Subcutaneous abdominal adipose tissue (tissue), 5 donors: ENCODE data around the gene TEKT2.

Experiments
- H3K27ac ChIP-seq: one replicate; pipeline ENCODE4 v1.7.0; 2013; ENCODE audit warnings: low read depth, mild to moderate bottlenecking, inconsistent platforms, low read length, moderate library complexity
- H3K27me3 ChIP-seq, 5 donors: one replicate each; pipeline ENCODE4 v1.7.0; 2013; ENCODE audit warnings: low read length in 5 of 5, inconsistent platforms in 1 of 5; ENCODE audit not compliant: control insufficient read depth in 5 of 5, insufficient read depth in 4 of 5
- H3K36me3 ChIP-seq, 5 donors: one replicate each; pipeline ENCODE4 v1.7.0; 2013; ENCODE audit warnings: low read length in 5 of 5; ENCODE audit not compliant: control insufficient read depth in 5 of 5, insufficient read depth in 5 of 5
- H3K4me1 ChIP-seq, 5 donors: one replicate each; pipeline ENCODE4 v1.7.0; 2013; ENCODE audit warnings: low read length in 5 of 5, mild to moderate bottlenecking in 3 of 5, moderate library complexity in 1 of 5; ENCODE audit not compliant: control insufficient read depth in 5 of 5, insufficient read depth in 5 of 5
- H3K4me3 ChIP-seq, 5 donors: one replicate each; pipeline ENCODE4 v1.7.0; 2013; ENCODE audit warnings: low read length in 5 of 5, low read depth in 1 of 5
- H3K9ac ChIP-seq, 5 donors: one replicate each; pipeline ENCODE4 v1.7.0; 2013; ENCODE audit warnings: low read length in 5 of 5, mild to moderate bottlenecking in 4 of 5, moderate library complexity in 3 of 5
- H3K9me3 ChIP-seq, 5 donors: one replicate each; pipeline ENCODE4 v1.7.0; 2013; ENCODE audit warnings: low read length in 5 of 5; ENCODE audit not compliant: control insufficient read depth in 5 of 5
- donor health status: healthy.
- donor health status: healthy.
- donor health status: healthy.
- donor health status: healthy.
- donor health status: healthy.

TEKT2 gene

DNA sequence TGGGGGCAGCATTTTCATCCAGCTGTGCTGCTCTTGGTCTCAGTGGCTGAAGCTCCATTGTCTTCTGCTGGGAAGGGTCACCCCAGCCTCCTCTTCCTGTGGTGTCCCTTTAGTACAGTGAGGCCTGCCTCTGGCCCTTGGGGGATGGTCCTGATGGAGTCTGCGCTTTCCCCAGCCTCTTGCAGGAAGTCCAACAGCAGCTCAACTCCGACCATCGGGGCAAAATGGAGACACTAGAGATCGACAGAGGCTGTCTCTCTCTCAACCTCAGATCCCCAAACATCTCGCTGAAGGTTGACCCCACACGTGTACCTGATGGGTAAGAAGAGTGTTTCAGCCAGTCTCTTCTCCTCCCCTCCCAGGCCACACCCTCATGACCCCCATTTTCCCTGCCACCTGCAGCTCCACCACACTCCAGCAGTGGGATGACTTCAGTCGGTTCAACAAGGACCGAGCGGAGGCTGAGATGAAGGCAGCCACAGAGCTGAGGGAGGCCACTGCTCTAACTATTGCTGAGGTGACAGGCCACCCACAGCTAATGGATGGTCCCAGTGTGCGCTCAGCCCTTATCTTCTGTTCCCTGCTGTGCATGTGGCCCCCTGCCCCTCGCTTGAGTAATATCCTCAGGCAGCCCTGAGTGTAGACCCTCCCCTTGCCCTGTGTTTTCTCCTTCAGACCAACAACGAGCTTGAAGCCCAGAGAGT is 2.8 kb downstream of the TEKT2 start:
- Histone ChIP-seq H3K4me1 (peaks cover 4 to 41% (median 28%) of the 10 kb centered on the region in 5 donors), H3K4me3 (no peak overlapping the region), H3K36me3 (peaks cover 0 to 9% (median 8%) of the 10 kb centered on the region in 5 donors), H3K9ac (no peak overlapping the region), H3K27me3 (peaks cover 0 to 13% (median 4%) of the 10 kb centered on the region in 5 donors), H3K27ac (no peak overlapping the region), H3K9me3 (no peaks in the 10 kb centered on the region)

DNA sequence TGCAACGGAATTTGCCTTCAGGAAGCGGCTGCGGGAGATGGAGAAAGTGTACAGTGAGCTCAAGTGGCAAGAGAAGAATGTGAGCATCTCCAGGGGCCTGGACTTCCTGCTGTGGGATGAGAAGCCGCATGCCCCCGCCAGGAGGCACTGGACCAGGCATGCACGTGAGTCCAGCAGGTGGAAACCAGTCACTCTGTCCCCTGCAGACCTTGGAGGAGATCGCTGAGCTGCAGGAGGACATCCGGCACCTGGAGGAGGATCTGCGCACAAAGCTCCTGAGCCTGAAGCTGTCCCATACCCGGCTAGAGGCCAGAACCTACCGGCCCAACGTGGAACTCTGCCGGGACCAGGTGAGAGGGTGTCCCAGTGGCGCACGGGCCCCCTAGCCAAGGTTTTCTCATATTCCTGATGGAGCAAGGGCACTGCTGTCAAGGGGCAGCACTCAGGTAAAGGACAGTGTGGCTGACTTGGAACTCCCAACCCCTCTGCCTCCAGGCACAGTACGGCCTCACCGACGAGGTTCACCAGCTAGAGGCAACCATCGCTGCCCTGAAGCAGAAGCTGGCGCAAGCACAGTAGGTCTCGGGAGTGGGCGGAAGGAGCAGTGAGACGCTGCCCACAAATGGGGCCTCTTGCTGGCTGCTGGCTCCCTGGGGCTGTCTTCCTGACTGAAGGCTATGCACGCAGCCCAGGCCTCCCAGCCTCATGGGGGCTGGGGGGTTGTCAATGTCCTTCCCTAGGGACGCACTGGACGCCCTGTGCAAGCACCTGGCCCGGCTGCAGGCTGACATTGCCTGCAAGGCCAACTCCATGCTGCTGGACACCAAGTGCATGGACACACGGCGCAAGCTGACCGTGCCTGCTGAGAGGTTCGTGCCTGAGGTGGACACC is 3.6 kb downstream of the TEKT2 start:
- Histone ChIP-seq H3K27ac (no peak overlapping the region), H3K4me1 (peaks cover 4 to 41% (median 28%) of the 10 kb centered on the region in 5 donors), H3K36me3 (peaks cover 0 to 17% (median 16%) of the 10 kb centered on the region in 5 donors), H3K27me3 (peaks cover 0 to 13% (median 4%) of the 10 kb centered on the region in 5 donors), H3K9ac (no peak overlapping the region), H3K9me3 (no peaks in the 10 kb centered on the region), H3K4me3 (peak overlapping the region in 2 of 5 donors; percentile 19 to 94)

DNA sequence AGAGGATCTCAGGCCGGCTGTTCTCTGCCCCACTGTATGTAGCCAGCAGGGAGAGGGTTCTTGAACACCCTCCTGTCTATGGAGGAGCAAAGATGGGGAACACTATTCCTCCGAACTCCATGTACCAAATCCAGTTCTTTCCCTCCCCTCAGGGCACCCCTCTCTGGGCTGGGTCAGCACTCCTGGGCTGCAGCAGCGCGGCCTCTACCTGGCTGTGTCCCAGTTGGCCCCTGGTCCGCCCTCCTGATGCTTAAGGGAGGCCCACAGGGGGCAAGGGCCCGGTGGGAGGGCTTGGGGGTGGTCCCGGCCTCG is 4.3 kb downstream of the TEKT2 start:
- Histone ChIP-seq H3K36me3 (peaks cover 0 to 24% (median 23%) of the 10 kb centered on the region in 5 donors), H3K9me3 (no peaks in the 10 kb centered on the region), H3K27ac (peak overlapping the region; percentile 92), H3K4me3 (peak overlapping the region; percentile 19 to 96 (median 94)), H3K27me3 (peaks cover 0 to 13% (median 4%) of the 10 kb centered on the region in 5 donors), H3K9ac (peak overlapping the region; percentile 48 to 92 (median 86)), H3K4me1 (peaks cover 4 to 46% (median 32%) of the 10 kb centered on the region in 5 donors)

DNA sequence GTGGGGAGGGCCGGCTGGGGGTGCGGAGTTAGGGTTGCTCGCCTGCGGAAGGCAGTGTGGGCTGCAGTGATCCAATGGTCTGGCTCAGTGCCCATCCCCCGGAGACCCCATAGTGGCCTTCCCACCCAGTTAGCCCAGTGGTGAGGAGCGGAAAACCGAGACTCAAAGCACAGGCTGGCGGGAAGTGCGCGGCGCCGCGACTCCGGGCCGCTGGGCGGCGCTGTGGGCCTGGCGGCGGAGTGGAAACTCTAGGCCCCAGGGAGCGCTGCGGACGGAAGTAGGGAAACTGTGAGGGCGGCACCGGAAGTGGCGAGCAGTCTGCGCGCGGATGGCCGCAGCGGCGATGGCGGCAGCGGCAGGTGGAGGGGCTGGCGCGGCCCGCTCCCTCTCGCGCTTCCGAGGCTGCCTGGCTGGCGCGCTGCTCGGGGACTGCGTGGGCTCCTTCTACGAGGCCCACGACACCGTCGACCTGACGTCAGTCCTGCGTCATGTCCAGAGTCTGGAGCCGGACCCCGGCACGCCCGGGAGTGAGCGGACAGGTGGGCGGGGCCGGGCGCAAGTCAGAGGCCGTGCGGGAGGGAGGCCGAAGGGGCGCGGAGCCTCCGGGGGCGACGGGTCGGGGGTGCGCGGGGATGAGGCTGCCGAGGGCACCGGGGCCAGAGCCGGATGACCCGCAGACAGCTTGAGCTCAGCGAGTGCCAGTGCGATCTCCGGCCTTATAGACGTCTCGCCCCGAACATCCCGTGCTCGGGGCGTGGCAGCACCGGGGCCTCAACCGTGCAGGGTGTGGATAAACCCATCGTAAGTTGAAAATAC is 4.9 kb downstream of the TEKT2 start, which contains the start of gene ADPRS:
TSS of gene ADPRS (plus strand) at position 316 of the 816 bp plus-strand sequence. CDS start at position 329, 13 bp downstream.
- peaks cover 0 to 13% (median 4%) of the 10 kb centered on the region in 5 donors for H3K27me3 ChIP-seq
- H3K27ac ChIP-seq, result peak within 1 kb of the TSS; percentile 92
- H3K9ac ChIP-seq, result peak within 1 kb of the TSS; percentile 48 to 92 (median 86)
- peaks cover 0 to 30% (median 29%) of the 10 kb centered on the region in 5 donors for H3K36me3 ChIP-seq
- peak within 1 kb of the TSS; percentile 92 to 96 (median 94) for H3K4me3 ChIP-seq
- no peaks in the 10 kb centered on the region for H3K9me3 ChIP-seq
- H3K4me1 ChIP-seq, result peaks cover 4 to 48% (median 35%) of the 10 kb centered on the region in 5 donors

DNA sequence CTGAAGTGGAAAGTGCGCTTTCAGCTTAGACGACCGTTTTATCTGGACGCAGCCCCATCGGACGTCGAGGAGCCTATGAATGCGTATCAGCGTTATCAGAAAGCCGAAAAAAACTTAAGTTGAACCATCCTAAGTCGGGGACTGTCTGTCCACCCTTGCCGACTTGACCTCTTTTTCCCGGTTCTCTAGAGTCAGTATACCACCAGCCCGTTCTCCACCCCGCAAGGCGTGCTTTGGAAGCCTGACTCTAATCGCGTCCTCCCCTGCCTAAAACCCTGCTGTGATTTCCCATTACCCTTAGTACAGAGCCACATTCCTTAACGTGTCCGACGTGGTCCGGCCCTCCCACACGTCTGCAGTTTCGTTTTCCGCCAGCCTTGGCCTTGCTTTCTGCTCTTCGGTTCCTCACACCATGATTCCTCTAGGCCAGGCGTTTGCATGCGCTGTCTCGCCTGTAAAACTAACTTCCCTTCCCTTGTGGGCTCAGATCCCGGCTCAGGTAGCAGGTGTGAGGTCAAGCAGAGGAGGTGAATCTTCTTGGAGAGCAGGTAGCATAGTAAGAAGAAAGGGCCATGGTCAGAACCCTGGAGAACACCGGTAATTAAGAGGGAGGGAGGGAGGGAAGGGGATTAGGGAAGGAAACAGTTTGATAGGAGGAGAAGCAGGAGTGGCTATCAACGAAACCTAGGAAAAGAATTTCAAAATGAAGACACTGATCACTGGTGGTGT is 5.7 kb downstream of the TEKT2 start:
- H3K27me3 ChIP-seq, result peaks cover 0 to 7% (median 4%) of the 10 kb centered on the region in 5 donors
- peak overlapping the region; percentile 92 to 96 (median 94) for H3K4me3 ChIP-seq
- peak overlapping the region; percentile 92 for H3K27ac ChIP-seq
- H3K9ac ChIP-seq, result peak overlapping the region; percentile 22 to 92 (median 86)
- no peaks in the 10 kb centered on the region for H3K9me3 ChIP-seq
- peaks cover 0 to 37% (median 36%) of the 10 kb centered on the region in 5 donors for H3K36me3 ChIP-seq
- peaks cover 2 to 48% (median 34%) of the 10 kb centered on the region in 5 donors for H3K4me1 ChIP-seq

DNA sequence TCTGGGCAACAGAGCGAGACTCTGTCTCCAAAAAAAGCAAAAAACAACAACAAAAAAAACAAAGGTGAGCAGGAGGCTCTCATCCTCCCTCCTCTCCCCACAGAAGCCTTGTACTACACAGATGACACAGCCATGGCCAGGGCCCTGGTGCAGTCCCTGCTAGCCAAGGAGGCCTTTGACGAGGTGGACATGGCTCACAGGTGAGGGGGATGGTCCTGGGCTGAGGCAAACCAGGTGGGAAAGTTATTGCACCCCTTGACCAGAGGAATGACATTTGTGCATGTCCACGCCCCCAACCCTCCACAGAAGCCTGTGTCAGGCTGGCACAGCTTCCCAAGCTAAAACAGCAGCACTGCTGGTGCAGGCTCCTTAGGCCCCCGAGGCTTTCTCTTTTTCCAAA is 7.2 kb downstream of the TEKT2 start:
- no peaks in the 10 kb centered on the region for H3K27me3 ChIP-seq
- no peak overlapping the region for H3K4me3 ChIP-seq
- H3K36me3 ChIP-seq, result peaks cover 0 to 49% (median 47%) of the 10 kb centered on the region in 5 donors
- H3K9ac ChIP-seq, result no peak overlapping the region
- H3K9me3 ChIP-seq, result no peaks in the 10 kb centered on the region
- H3K4me1 ChIP-seq, result peaks cover 2 to 59% (median 42%) of the 10 kb centered on the region in 5 donors
- no peak overlapping the region for H3K27ac ChIP-seq

DNA sequence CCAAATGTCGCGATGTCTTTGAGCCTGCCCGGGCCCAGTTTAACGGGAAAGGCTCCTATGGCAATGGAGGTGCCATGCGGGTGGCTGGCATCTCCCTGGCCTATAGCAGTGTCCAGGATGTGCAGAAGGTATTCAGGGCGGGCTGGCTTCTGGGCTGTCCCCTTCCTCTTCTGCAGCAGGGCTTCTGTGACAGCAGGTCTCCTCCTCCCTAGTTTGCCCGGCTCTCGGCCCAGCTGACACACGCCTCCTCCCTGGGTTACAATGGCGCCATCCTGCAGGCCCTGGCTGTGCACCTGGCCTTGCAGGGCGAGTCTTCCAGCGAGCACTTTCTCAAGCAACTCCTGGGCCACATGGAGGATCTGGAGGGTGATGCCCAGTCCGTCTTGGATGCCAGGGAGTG is 7.8 kb downstream of the TEKT2 start:
- no peak overlapping the region for H3K4me3 ChIP-seq
- H3K9me3 ChIP-seq, result no peaks in the 10 kb centered on the region
- H3K9ac ChIP-seq, result no peak overlapping the region
- H3K27ac ChIP-seq, result no peak overlapping the region
- no peaks in the 10 kb centered on the region for H3K27me3 ChIP-seq
- peaks cover 0 to 53% (median 48%) of the 10 kb centered on the region in 5 donors for H3K36me3 ChIP-seq
- H3K4me1 ChIP-seq, result peaks cover 2 to 62% (median 45%) of the 10 kb centered on the region in 5 donors

DNA sequence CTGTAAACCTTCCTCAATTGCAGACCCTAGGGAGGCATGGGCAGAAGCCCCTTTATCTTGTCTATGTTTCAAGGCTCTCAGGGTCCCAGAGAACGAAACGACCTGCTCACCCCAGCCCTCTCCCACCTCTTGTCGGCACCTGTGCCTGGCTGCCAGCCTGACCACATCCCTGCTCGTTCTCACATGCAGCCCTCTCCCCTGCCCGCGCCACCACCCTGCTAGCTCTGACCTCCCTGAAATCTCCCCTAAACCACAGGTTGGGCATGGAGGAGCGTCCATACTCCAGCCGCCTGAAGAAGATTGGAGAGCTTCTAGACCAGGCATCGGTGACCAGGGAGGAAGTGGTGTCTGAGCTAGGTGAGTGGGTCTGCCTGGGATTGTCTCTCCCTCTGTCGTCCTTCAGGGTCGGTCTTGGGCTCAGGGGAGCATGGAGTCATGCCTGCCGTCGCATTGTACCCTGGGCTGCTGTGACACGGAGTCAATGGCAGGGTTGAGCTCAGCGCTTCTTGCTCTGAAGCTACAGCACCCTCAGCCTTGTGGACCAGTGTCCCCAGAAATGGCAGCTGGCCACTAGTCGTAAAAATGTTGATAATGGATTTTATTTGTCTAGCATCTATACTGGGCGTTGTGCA is 8.4 kb downstream of the TEKT2 start:
- no peak overlapping the region for H3K4me3 ChIP-seq
- no peaks in the 10 kb centered on the region for H3K9me3 ChIP-seq
- peaks cover 2 to 62% (median 45%) of the 10 kb centered on the region in 5 donors for H3K4me1 ChIP-seq
- H3K36me3 ChIP-seq, result peaks cover 0 to 57% (median 48%) of the 10 kb centered on the region in 5 donors
- no peak overlapping the region for H3K27ac ChIP-seq
- H3K9ac ChIP-seq, result no peak overlapping the region
- no peaks in the 10 kb centered on the region for H3K27me3 ChIP-seq

DNA sequence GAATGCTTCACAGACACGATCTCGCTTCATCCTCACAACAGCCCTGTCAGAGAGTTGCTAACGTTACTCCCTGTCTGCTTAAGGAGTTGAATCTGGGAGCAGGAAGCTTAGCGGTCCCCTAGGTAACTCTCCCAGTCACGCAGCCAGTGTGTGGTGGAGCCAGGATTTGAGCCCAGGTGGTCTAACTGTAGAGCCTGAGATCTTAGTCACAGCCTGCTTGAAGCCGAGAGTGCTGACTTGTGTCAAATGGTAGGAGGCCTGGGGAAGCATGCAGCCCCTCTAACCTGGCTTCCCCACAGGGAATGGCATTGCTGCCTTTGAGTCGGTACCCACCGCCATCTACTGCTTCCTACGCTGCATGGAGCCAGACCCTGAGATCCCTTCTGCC is 8.9 kb downstream of the TEKT2 start:
- Histone ChIP-seq H3K4me1 (peaks cover 2 to 62% (median 45%) of the 10 kb centered on the region in 5 donors), H3K9me3 (no peaks in the 10 kb centered on the region), H3K27ac (no peak overlapping the region), H3K4me3 (no peak overlapping the region), H3K27me3 (no peaks in the 10 kb centered on the region), H3K9ac (no peak overlapping the region), H3K36me3 (peaks cover 0 to 57% (median 48%) of the 10 kb centered on the region in 5 donors)
